VCaP (cell line): Measurements from ENCODE around the gene SHROOM3.

Experiments
- H3K27ac ChIP-seq: fragments of 450-650 bp; 2 replicates; pipeline ENCODE4 v1.5.1; 2017
- TF ChIP-seq, protein P1 (sequence below): fragments of 450-650 bp; conservative IDR thresholded peaks from 2 replicates; pipeline ENCODE4 v1.5.1; 2017; ENCODE audit warnings: mild to moderate bottlenecking, moderate library complexity

The SHROOM3 gene

DNA sequence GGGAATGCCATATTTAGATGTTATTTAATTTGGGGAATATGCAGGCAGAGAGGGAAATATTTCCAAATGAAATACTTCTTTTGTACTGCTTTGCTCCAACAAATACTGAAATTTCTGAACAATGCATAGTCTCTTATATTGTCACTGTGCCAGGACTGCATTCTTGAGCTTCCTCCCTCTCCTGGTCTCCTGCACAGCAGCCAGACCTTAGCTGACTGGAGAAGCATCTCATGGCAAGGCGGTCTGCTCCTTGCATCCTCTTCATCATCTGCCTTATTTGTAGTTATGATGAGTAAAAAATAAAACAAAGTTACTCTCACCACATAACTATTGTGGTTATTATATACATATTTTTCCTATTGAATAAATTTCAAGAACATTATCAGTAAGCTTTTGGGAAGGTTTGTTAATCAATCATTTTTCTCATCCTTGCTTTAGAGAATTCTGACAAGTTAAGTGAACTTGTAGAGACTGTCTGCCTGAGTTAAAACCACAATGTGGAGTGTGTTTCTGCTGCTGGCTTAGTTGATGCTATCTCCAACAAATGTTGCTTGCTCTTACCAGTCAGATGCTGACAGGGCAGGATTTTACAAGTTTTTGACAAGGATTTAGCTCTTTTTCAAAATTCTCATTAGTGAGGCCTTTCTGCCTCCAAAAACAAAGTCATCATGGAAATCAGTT, 309.4 kb downstream of the SHROOM3 start:
- TF ChIP-seq, protein P1, sequence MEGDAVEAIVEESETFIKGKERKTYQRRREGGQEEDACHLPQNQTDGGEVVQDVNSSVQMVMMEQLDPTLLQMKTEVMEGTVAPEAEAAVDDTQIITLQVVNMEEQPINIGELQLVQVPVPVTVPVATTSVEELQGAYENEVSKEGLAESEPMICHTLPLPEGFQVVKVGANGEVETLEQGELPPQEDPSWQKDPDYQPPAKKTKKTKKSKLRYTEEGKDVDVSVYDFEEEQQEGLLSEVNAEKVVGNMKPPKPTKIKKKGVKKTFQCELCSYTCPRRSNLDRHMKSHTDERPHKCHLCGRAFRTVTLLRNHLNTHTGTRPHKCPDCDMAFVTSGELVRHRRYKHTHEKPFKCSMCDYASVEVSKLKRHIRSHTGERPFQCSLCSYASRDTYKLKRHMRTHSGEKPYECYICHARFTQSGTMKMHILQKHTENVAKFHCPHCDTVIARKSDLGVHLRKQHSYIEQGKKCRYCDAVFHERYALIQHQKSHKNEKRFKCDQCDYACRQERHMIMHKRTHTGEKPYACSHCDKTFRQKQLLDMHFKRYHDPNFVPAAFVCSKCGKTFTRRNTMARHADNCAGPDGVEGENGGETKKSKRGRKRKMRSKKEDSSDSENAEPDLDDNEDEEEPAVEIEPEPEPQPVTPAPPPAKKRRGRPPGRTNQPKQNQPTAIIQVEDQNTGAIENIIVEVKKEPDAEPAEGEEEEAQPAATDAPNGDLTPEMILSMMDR = no peak
- no peak overlapping the region for H3K27ac ChIP-seq

DNA sequence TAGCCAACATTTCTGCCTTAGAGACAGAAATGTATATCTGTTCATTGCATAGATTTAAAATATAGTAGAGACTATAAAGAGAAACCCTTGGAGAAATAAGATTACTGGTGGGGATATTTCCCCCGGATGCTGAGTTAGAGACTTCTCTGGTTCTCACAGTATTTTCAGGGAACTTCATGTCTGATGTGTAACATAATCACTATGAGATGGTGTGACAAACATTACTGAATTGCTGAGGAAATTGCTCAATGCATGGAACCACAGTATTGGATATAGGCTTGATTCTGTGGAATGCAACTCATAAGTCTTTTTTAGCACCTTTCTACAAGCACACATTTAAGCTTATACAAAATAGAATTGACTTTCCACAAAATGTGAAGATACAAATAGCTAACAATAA, 310.2 kb downstream of the SHROOM3 start:
- H3K27ac ChIP-seq = no peak overlapping the region
- TF ChIP-seq, protein P1 = no peak

DNA sequence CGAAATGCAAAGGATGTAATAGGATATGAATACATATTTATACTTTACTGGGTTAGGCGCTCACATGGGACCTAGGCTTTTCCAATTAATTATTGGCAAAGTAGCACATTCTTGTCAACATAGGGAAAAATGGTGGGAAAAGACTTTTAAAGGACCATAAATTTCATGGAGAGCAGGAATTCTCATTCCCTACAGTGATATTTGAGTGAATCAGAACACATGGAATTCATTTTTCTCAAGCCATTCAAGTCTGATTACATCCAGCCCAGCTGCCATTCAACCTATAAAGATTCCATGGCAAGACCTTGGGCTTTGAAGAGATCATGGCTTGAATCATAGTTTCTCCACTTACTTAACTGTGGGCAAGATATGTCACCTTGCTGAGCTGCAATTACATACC, 312.5 kb downstream of the SHROOM3 start:
- 0 out of 2 replicates have a peak overlapping the region, but pooled peaks have one; percentile 0 for H3K27ac ChIP-seq
- TF ChIP-seq, protein P1 = no peak

DNA sequence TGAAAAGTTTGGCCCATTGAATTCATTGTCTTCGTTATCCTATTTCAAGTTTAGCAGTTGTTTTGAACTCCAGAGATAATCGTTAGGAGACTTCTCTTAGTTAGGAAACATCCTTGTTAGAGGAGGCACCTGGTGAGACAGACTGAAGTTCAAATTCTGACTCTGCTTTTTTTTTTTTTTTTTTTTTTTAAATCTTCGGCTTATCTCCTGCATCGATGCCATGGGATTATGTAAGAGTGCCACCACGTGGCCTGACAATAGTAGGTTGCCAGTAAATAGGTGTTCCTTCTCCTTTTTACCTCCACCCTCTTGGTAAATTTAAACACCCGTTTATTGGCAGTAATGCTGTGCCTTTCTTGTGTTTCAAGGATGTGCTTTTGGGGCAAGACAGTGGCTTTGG, 313.6 kb downstream of the SHROOM3 start:
- H3K27ac ChIP-seq = 0 out of 2 replicates have a peak overlapping the region, but pooled peaks have one; percentile 8
- TF ChIP-seq, protein P1 = peak; percentile 92

DNA sequence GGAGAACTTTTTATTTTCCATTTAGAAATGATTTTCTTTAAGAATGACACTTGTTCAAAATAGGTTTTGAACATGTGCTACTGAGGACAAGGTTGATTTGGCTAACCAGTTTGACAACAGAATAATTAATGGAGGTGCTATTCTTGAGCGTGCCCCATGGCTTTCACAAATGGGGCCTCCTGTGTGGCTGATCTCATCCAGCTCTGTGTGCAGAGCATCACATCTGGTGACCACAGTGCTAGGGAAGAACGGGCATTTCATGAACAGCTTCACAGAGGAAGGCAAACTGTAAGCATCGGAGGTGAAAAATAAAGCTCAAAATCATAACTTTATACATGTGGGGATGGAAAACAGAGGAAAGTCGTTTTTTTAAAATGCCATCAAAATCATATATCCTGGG, 314.3 kb downstream of the SHROOM3 start:
- TF ChIP-seq, protein P1 = no peak
- H3K27ac ChIP-seq = no peak overlapping the region

DNA sequence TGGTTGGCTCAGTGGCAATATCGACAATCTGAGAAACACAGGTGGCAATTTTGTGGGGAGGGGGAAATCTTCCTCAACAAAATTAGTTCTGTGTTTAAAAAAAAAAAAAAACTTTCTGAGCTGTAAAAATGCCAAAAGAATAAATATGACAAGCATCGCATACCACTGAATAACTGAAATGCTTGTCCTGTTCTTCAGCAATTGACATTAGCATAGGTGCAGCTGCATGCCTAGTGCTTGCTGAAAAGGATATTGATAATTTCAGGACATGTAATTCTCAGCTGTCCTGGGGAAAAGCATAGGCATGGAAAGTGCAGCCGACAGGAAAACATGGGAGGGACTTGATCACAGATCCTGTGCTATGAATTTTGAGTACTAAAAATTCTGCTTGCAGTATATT, 315.7 kb downstream of the SHROOM3 start:
- TF ChIP-seq, protein P1 = no peak
- no peak overlapping the region for H3K27ac ChIP-seq

DNA sequence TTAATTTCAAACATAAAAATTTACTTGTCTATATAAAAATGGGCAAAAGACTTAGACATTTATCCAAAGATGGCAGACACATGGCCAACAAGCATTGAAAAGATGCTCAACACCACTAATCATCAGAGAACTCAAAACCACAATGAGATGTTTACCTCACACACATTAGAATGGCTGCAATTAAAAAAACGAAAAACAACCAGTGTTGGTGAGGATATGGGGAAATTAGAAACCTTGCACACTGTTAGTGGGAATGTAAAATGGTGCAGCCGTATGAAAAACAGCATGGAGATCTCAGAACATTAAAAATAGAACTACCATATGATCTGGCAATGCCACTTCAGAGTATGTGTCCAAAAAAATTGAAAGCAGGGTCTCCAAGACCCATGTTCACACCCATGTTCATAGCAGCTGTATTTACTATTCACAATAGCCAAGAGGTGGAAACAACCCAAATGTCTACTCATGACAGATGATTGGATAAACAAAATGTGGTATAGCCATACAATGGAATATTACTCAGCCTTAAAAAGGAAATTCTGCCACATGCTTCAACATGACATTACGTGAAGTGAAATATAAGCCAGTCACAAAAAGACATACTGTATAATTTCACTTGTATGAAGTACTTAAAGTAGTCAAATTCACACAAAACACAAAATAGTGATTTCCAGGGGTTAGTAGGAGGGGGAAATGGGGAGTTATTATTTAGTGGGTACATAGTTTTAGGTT, 316.7 kb downstream of the SHROOM3 start:
- no peak overlapping the region for H3K27ac ChIP-seq
- TF ChIP-seq, protein P1 = no peak
